ENCODE results near the gene TAAR9. TPM values are rescaled to one million over a fixed set of nuclear protein-coding genes. Genes with fewer than 3 reads are reported as not detected.

TAAR9 gene, protein sequence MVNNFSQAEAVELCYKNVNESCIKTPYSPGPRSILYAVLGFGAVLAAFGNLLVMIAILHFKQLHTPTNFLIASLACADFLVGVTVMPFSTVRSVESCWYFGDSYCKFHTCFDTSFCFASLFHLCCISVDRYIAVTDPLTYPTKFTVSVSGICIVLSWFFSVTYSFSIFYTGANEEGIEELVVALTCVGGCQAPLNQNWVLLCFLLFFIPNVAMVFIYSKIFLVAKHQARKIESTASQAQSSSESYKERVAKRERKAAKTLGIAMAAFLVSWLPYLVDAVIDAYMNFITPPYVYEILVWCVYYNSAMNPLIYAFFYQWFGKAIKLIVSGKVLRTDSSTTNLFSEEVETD
- total RNA-seq = not detected in 2 replicates

DNA sequence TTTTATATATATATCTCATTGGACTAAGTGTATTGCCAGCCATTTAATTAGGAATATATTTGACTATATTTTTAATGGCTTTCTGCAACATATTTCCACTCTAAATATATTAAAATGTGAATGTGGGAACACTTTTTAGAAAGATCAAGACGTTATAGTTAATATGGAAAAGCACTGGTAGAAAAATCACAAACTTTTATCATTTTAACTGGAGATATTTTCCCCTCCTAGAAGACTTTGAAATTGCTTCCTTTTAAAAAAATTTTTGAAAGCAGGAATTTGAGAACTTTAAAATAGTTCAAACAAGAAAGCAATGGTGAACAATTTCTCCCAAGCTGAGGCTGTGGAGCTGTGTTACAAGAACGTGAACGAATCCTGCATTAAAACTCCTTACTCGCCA lies at the start of gene TAAR9:
TSS of gene TAAR9 (plus strand) at position 301 of the 400 bp plus-strand sequence. CDS start at position 314, 13 bp downstream.

DNA sequence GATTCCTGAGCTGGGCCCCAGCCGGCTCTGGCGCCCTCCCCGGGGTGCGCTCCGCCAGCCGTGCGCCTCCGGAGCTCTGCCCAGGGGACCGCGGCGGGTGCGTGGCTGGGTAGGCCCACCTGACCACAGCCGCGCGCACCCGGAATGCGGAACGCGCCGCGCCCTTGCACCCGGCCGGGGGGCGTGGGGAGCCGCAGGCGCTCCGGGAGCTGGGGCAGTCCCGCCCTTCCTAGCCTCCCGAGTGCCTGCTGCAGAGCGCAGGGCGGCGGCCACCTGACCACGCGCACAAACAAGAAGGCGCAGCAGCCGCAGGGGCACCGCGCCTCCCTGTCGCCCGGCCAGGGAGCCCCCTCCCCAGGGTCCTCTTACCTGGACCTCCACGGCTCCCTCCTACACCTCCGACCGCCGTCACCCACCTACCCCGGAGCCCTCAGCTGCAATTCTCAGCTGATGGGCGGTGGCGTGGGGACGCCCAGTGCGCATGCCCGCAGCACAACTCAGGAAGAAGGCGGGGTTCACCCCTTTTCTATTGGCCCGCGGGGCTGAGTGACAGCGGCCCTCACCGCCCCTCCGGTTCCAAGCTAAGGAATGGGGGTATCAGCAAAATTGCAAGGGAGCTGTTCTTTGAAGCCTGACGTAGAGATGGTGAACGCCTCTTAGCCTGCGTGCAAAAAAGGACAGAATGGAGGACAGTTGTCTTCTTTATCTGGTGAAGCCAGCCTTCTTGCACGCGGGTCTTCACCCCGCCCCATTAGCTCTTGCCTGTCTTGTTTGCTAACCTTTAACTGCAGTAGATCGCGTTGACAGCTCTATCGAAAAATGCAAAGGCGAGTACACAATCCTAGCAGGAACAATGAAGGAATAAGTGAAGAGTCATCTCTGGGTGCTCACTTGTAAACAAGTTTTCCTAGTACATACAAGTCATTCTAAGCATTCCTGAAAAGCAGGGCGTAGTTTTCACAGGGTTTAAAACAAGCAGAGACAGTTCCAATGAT lies 25.1 kb upstream of the TAAR9 start, which contains the start of gene STX7:
TSS of gene STX7 (minus strand) at position 479 of the 995 bp plus-strand sequence. CDS start 9,586 bp downstream, outside the sequence.

DNA sequence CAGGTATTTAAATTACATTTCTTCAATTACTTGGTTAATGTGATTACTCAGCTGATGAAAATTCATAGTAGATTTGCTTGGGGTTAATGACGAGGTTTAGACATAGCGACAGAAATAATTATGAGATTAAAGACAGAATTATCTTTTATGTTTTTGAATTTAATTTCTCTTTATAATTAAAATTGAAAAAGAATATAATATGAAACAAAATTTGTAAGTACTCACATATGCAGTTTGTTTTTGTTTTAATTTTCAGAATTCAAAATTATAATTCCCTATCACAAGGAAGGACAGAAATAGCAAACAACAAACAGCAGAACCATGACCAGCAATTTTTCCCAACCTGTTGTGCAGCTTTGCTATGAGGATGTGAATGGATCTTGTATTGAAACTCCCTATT lies 14.3 kb downstream of the TAAR9 start, which contains the start of gene TAAR8:
TSS of gene TAAR8 (plus strand) at position 301 of the 400 bp plus-strand sequence. CDS start at position 322, 21 bp downstream.

DNA sequence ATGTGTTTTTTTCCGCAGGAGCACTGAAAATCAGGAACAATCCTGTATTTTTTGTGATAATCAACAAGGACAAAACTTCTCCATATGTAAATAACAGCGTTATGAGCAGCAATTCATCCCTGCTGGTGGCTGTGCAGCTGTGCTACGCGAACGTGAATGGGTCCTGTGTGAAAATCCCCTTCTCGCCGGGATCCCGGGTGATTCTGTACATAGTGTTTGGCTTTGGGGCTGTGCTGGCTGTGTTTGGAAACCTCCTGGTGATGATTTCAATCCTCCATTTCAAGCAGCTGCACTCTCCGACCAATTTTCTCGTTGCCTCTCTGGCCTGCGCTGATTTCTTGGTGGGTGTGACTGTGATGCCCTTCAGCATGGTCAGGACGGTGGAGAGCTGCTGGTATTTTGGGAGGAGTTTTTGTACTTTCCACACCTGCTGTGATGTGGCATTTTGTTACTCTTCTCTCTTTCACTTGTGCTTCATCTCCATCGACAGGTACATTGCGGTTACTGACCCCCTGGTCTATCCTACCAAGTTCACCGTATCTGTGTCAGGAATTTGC lies 32.2 kb downstream of the TAAR9 start, which contains the start of gene TAAR6:
TSS of gene TAAR6 (plus strand) at position 102 of the 557 bp plus-strand sequence. CDS start at position 102, 0 bp downstream.

Other genes with a start within 250 kb of the TAAR9 start
- gene MOXD1, start 136.8 kb upstream of the TAAR9 start, total RNA-seq = 21.8 and 44.4 TPM in 2 replicates
- gene STX7, start 25.2 kb upstream of the TAAR9 start, total RNA-seq = 46.9 and 57.2 TPM in 2 replicates
- gene TAAR8, start 14.4 kb downstream of the TAAR9 start, total RNA-seq = not detected in 2 replicates
- gene TAAR6, start 32.0 kb downstream of the TAAR9 start, total RNA-seq = not detected in 2 replicates
- gene TAAR5, start 51.5 kb downstream of the TAAR9 start, total RNA-seq = not detected in 2 replicates
- not detected in 2 replicates for gene TAAR2, start 86.0 kb downstream of the TAAR9 start, total RNA-seq
- not detected in 2 replicates for gene TAAR1, start 120.9 kb downstream of the TAAR9 start, total RNA-seq
- under 0.01 TPM in 1 of 2 replicates, not detected in the other for gene VNN1, start 175.8 kb downstream of the TAAR9 start, total RNA-seq
- gene VNN2, start 219.6 kb downstream of the TAAR9 start, total RNA-seq = not detected in 2 replicates

Data from uterine smooth muscle cell (primary cell).